IPS-15b (cell line): Measurements from ENCODE around the gene TMEM52B.
"Not testable (repeated sequence)": the region's sequence is repeated elsewhere in the genome, so short reads cannot be mapped to it uniquely, and the experiment has no call there.

ENCODE experiments used
- H3K27me3 ChIP-seq: one replicate; pipeline ENCODE4 v1.6.1; 2013; ENCODE audit warnings: low read length; ENCODE audit not compliant: control insufficient read depth, insufficient read depth
- H3K36me3 ChIP-seq: one replicate; pipeline ENCODE4 v1.6.1; 2013; ENCODE audit warnings: low read length; ENCODE audit not compliant: control insufficient read depth, insufficient read depth
- H3K4me1 ChIP-seq: one replicate; pipeline ENCODE4 v1.6.1; 2013; ENCODE audit warnings: mild to moderate bottlenecking, low read length; ENCODE audit not compliant: control insufficient read depth, insufficient read depth
- H3K4me3 ChIP-seq: one replicate; pipeline ENCODE4 v1.5.1; 2013; ENCODE audit warnings: low read depth, low read length
- H3K9ac ChIP-seq: one replicate; pipeline ENCODE4 v1.6.1; 2013; ENCODE audit warnings: low read depth, mild to moderate bottlenecking, low read length
- H3K9me3 ChIP-seq: one replicate; pipeline ENCODE4 v1.6.1; 2013; ENCODE audit warnings: mild to moderate bottlenecking, low read length; ENCODE audit not compliant: control insufficient read depth, insufficient read depth

TMEM52B gene

DNA sequence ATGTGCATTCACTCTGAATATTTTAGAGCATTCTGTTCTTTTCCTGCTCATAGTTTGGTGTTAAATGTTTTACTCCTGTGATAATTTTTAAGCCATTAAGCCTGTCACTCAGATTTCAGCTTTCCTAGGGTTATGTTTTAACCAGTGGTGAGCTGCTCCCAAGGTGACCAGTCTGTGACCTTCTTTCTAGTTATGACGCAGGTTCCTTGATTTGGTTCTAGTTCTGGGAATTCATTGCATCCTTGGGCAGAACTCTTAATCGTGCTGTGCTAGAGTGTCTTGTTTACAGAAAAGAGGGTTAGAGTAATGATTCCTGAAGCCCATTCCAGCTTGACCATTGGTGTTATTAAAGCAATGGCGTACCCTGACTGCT is 36.0 kb downstream of the TMEM52B start:
- Histone ChIP-seq H3K27me3 (no peaks in the 10 kb centered on the region), H3K4me1 (peaks cover 9% of the 10 kb centered on the region), H3K36me3 (no peaks in the 10 kb centered on the region), H3K9ac (no peak overlapping the region), H3K9me3 (no peaks in the 10 kb centered on the region), H3K4me3 (peak overlapping the region; percentile 95)

DNA sequence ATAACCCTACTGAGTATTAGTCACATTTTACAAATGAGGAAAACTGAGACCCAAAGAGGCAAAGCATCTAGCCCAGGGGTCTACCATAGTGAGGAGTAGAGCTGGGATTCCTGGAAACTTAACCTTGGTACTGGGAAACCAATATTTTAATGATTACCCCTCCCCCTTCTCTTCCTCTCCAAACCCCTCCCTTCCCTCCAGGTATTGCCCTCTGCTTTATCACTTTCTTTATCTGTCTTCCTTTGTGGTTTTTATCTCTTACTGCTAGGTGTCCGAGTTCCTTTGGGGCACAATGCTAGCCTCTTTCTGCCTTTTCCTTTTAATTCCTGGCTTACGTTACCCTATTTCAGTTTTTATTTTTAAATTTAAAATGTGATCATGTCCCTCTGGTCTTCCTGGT is 36.6 kb downstream of the TMEM52B start:
- Histone ChIP-seq H3K36me3 (peaks cover 2% of the 10 kb centered on the region), H3K4me3 (peak overlapping the region; percentile 95), H3K4me1 (peaks cover 9% of the 10 kb centered on the region), H3K27me3 (no peaks in the 10 kb centered on the region), H3K9me3 (no peaks in the 10 kb centered on the region), H3K9ac (peak overlapping the region; percentile 8)

DNA sequence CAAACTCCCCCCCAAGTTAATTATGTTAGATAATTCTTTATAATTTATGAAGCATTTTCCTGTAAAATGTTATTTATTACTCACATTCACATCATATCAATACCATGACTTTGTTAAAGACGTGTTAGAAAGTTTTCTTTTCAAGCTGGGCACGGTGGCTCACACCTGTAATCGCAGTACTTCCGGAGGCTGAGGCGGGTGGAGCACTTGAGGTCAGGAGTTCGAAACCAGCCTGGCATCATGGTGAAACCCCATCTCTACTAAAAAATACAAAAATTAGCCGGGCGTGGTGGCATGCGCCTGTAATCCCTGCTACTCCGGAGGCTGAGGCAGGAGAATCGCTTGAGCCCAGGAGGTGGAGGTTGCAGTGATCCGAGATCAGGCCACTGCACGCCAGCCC is 37.1 kb downstream of the TMEM52B start:
- H3K36me3 ChIP-seq, H3K27me3 ChIP-seq, H3K9me3 ChIP-seq, H3K4me3 ChIP-seq, H3K4me1 ChIP-seq: not testable (repeated sequence)
- H3K9ac ChIP-seq = peak overlapping the region; percentile 8

DNA sequence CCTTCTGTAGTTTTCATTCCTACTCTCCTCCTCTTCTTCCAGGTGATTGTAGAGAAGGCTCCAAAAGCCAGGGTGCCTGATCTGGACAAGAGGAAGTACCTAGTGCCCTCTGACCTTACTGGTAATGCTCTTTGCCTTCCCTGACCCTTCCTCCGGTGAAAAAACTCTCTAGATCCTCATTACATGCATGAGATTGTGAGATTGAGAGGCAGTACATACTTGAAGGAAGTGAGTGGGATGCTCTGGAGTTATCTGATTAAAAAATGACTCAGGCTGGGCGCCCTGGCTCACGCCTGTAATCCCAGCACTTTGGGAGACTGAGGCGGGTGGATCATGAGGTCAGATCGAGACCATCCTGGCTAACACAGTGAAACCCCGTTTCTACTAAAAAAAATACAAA is 39.2 kb downstream of the TMEM52B start:
- Histone ChIP-seq H3K27me3 (no peaks in the 10 kb centered on the region), H3K4me1 (peaks cover 9% of the 10 kb centered on the region), H3K4me3 (no peak overlapping the region), H3K9ac (no peak overlapping the region), H3K9me3 (no peaks in the 10 kb centered on the region), H3K36me3 (peaks cover 22% of the 10 kb centered on the region)

DNA sequence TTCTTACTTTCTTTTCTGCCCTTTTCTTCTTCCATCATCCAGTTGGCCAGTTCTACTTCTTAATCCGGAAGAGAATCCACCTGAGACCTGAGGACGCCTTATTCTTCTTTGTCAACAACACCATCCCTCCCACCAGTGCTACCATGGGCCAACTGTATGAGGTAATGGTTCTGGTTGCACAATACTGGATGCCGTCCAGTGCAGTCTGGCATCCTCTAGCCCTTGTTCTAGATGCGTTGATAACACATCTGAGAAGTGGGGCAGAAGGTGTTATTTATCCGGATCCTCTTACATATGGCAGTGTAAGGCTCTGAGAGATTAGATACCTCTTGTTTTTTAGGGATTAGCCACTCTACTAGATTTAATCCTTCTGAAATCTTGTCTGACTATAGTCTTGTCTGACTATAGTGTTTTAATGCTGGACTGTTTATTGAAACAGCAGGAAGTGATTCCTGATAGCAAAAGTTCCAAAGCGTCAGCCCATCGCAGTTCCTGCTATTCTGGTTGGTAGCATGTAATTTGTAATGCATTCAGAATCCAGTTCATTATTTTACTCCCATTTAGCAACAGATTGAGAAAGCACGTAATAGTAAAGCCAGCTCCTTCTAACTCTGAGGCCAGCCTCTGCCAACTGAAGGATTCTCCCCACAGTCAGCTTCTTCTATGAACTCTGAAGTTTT is 41.7 kb downstream of the TMEM52B start:
- no peaks in the 10 kb centered on the region for H3K27me3 ChIP-seq
- H3K36me3 ChIP-seq = peaks cover 29% of the 10 kb centered on the region
- no peak overlapping the region for H3K4me3 ChIP-seq
- peaks cover under 1% of the 10 kb centered on the region for H3K4me1 ChIP-seq
- H3K9ac ChIP-seq = no peak overlapping the region
- H3K9me3 ChIP-seq = no peaks in the 10 kb centered on the region

DNA sequence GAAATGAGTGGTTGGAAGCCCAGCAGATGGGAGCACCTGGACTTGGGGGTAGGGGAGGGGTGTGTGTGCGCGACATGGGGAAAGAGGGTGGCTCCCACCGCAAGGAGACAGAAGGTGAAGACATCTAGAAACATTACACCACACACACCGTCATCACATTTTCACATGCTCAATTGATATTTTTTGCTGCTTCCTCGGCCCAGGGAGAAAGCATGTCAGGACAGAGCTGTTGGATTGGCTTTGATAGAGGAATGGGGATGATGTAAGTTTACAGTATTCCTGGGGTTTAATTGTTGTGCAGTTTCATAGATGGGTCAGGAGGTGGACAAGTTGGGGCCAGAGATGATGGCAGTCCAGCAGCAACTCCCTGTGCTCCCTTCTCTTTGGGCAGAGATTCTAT is 43.0 kb downstream of the TMEM52B start:
- Histone ChIP-seq H3K4me1 (no peaks in the 10 kb centered on the region), H3K27me3 (no peaks in the 10 kb centered on the region), H3K4me3 (no peak overlapping the region), H3K36me3 (peaks cover 29% of the 10 kb centered on the region), H3K9ac (no peak overlapping the region), H3K9me3 (no peaks in the 10 kb centered on the region)

DNA sequence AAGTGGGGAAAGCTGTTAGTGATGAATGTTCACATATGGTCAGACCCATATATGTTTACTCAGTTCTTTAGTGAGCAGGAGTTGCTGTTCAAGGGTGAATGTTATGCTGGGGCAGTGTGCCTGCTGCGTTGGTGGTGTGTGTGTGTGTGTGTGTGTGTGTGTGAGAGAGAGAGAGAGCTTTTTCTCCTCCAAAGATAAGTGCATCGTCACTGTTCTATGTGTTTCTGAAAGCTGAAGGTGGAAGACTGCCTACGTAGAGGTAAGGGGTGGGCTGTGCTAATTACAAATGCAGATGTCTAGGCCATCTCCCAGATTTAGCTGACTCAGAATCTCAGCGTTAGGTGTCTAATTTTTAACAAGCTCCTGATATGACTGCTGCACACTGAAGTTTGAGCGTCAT is 44.4 kb downstream of the TMEM52B start:
- Histone ChIP-seq H3K4me1 (no peaks in the 10 kb centered on the region), H3K27me3 (no peaks in the 10 kb centered on the region), H3K9ac (no peak overlapping the region), H3K9me3 (no peaks in the 10 kb centered on the region), H3K4me3 (no peak overlapping the region), H3K36me3 (peaks cover 29% of the 10 kb centered on the region)

DNA sequence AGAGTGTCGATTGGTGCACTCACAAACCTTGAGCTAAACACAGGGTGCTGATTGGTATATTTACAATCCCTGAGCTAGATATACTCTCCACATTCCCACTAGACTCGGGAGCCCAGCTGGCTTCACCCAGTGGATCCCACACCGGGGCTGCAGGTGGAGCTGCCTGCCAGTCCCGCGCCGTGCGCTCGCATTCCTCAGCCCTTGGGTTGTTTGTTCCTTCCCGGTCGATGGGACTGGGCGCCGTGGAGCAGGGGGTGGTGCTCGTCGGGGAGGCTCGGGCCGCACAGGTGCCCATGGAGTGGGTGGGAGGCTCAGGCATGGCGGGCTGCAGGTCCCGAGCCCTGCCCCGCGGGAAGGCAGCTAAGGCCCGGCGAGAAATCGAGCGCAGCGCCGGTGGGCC is 46.6 kb downstream of the TMEM52B start:
- H3K9ac ChIP-seq, H3K4me1 ChIP-seq, H3K9me3 ChIP-seq, H3K4me3 ChIP-seq, H3K27me3 ChIP-seq: not testable (repeated sequence)
- H3K36me3 ChIP-seq = peaks cover 27% of the 10 kb centered on the region

DNA sequence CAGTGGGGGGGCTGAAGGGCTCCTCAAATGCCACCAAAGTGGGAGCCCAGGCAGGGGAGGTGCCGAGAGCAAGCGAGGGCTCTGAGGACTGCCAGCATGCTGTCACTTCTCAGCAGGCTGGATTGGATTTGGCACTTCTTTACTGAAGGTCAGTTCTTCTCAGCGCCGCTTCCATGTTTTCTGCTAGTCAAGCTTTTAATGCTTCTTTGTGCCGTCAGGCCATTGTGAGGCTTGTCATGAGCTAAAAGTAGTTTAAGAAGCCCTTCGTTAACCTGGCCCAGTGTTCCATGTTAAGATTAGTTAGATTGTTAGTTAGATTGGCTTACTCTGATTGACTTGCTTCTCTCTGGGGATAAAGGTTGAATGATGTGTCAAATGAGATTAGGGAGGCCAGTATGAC is 47.3 kb downstream of the TMEM52B start:
- Histone ChIP-seq H3K4me3 (no peak overlapping the region), H3K4me1 (no peaks in the 10 kb centered on the region), H3K36me3 (peaks cover 24% of the 10 kb centered on the region), H3K27me3 (no peaks in the 10 kb centered on the region), H3K9ac (no peak overlapping the region), H3K9me3 (no peaks in the 10 kb centered on the region)

DNA sequence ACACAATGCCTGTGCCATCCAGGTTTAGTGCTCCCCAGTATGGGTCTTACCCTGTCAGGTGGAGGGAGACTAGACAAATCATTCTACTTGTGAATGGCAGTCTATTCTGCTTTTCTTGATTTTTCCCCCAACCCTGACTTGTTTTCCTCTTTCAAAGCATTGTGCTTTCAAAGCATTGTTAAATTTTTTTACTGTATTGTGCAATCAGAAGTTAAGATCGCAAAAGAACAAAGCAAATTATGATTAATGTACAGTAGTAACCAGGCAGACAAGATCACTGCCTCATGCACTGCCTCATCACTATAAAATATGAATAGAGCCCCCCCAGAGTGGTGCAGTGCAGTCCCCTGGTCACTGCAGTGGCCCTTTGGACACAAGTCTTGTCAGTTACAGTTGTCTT is 47.9 kb downstream of the TMEM52B start:
- Histone ChIP-seq H3K9me3 (no peaks in the 10 kb centered on the region), H3K4me3 (no peak overlapping the region), H3K36me3 (peaks cover 19% of the 10 kb centered on the region)

DNA sequence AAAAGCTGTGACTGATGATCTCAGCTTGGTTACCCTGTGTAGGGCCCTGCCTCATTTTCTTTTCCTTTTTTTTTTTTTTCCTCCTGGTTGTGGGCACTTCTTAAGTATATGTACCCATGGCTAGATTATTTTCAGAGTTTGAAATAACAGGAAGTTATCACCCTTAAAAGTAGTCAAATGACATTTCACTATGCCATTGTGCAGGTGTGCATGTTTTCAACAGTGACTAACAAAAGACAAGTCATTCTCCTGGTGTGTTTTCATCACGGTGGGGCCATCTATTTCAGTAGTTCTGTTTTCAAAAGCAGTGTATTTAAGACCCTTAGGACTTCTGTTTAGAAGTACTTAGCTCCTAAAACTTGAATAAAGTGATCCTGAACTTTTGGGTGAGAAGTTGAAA is 48.8 kb downstream of the TMEM52B start:
- H3K9me3 ChIP-seq = no peaks in the 10 kb centered on the region
- H3K9ac ChIP-seq = no peak overlapping the region
- no peaks in the 10 kb centered on the region for H3K4me1 ChIP-seq
- no peaks in the 10 kb centered on the region for H3K27me3 ChIP-seq
- H3K4me3 ChIP-seq = no peak overlapping the region
- peaks cover 10% of the 10 kb centered on the region for H3K36me3 ChIP-seq

More for the DNA sequence above, 47.9 kb downstream of the TMEM52B start:
- Histone ChIP-seq H3K9ac (no peak overlapping the region), H3K27me3 (no peaks in the 10 kb centered on the region), H3K4me1 (no peaks in the 10 kb centered on the region)

DNA sequence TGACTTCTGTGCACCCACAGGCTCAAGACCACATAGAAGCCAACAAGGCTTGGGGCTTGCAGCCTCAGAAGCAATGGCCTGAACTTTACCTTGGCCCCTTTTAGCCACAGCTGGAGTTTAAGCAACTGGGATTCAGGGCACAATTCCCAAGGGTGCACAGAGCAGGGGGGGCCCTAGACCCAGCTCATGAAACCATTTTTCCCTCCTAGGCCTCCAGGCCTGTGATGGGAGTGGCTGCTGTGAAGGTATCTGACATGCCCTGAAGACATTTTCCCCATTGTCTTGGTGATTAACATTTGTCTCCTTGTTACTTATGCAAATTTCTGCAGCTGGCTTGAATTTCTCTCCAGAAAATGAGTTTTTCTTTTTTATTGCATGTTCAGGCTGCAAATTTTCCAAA is 55.7 kb downstream of the TMEM52B start:
- no peak overlapping the region for H3K4me3 ChIP-seq
- H3K9me3 ChIP-seq = peaks cover 6% of the 10 kb centered on the region
- no peak overlapping the region for H3K9ac ChIP-seq
- H3K27me3 ChIP-seq = no peaks in the 10 kb centered on the region
- no peaks in the 10 kb centered on the region for H3K4me1 ChIP-seq
- no peaks in the 10 kb centered on the region for H3K36me3 ChIP-seq
